ENCODE measurements around the gene CNTNAP2. TPM values are rescaled to one million over a fixed set of nuclear protein-coding genes. Genes with fewer than 3 reads are reported as not detected.

Gene CNTNAP2
- total RNA-seq, 2 experiments from 2014 or later = 0.28 TPM; not detected in 1

GRCh38 chr7:148367731-148368475 lies 2251.3 kb downstream of the CNTNAP2 start:
- TF ChIP-seq EZH2phosphoT487 (IDR thresholded peaks at IDR 0.05; ENCODE audit: borderline replicate concordance, low read depth, low read length) = no peak
- TF ChIP-seq CTCF (conservative IDR thresholded peaks at IDR 0.05; ENCODE audit: low read length) = no peak
- Histone ChIP-seq H4K20me1 (ENCODE audit: insufficient read depth, low read length) (no peaks in the 10 kb centered on the region), H3K4me1 (ENCODE audit: insufficient read depth, low read length, poor library complexity, severe bottlenecking) (no peaks in the 10 kb centered on the region), H3K79me2 (ENCODE audit: insufficient read depth, low read depth, low read length) (no peaks in the 10 kb centered on the region), H2AFZ (ENCODE audit: low read length) (no peak overlapping the region), H3K27ac (ENCODE audit: low read depth, low read length, poor library complexity, severe bottlenecking) (no peak overlapping the region), H3K9me2 (ENCODE audit: insufficient read depth, low read length) (no peaks in the 10 kb centered on the region), H3K4me2 (ENCODE audit: low read length) (no peak overlapping the region), H3K9me3 (ENCODE audit: low read length) (peaks cover 3% of the 10 kb centered on the region; the same call in 1 of the 2 replicates), H3K4me3 (ENCODE audit: low read depth, low read length, poor library complexity, severe bottlenecking) (no peak overlapping the region), H3K36me3 (ENCODE audit: insufficient read depth, low read length) (no peaks in the 10 kb centered on the region)
- POLR2A ChIA-PET = interaction anchor here (1.0 kb wide), 1 partner anchor 14 kb away, joined by 5 read pairs; no protein-coding TSS in a partner anchor
- intact Hi-C loops (cut with micrococcal nuclease; ENCODE audit: unreplicated experiment) = no loop called here
- no peak for DNase-seq (ENCODE audit: low spot score)
- CTCF ChIA-PET (ENCODE audit: unreplicated experiment) = no interaction called here
- BruUV-seq (replicated peaks) = no TSS peak

GRCh38 chr7:148368562-148368961 lies 2252.0 kb downstream of the CNTNAP2 start:
- H3K4me3 ChIP-seq (ENCODE audit: low read depth, low read length, poor library complexity, severe bottlenecking) = no peak overlapping the region
- no peak for TF ChIP-seq EZH2phosphoT487 (IDR thresholded peaks at IDR 0.05; ENCODE audit: borderline replicate concordance, low read depth, low read length)
- TF ChIP-seq CTCF (conservative IDR thresholded peaks at IDR 0.05; ENCODE audit: low read length) = no peak
- H3K79me2 ChIP-seq (ENCODE audit: insufficient read depth, low read depth, low read length) = no peaks in the 10 kb centered on the region
- no peaks in the 10 kb centered on the region for H3K4me1 ChIP-seq (ENCODE audit: insufficient read depth, low read length, poor library complexity, severe bottlenecking)
- BruUV-seq (replicated peaks) = no TSS peak
- no peaks in the 10 kb centered on the region for H4K20me1 ChIP-seq (ENCODE audit: insufficient read depth, low read length)
- no peaks in the 10 kb centered on the region for H3K9me2 ChIP-seq (ENCODE audit: insufficient read depth, low read length)
- no peak overlapping the region for H3K4me2 ChIP-seq (ENCODE audit: low read length)
- ChIA-PET POLR2A (interaction anchor here (0.6 to 1.0 kb wide), 3 partner anchors 11 to 19 kb away, joined by 4 to 10 read pairs (median 5); no protein-coding TSS in a partner anchor), CTCF (ENCODE audit: unreplicated experiment) (no interaction called here)
- no peak overlapping the region for H2AFZ ChIP-seq (ENCODE audit: low read length)
- intact Hi-C loops (cut with micrococcal nuclease; ENCODE audit: unreplicated experiment) = no loop called here
- no peak overlapping the region for H3K27ac ChIP-seq (ENCODE audit: low read depth, low read length, poor library complexity, severe bottlenecking)
- no peaks in the 10 kb centered on the region for H3K36me3 ChIP-seq (ENCODE audit: insufficient read depth, low read length)
- DNase-seq (ENCODE audit: low spot score) = no peak
- H3K9me3 ChIP-seq (ENCODE audit: low read length) = peaks cover 3% of the 10 kb centered on the region; the same call in 1 of the 2 replicates

GRCh38 chr7:148371280-148371937 lies 2254.8 kb downstream of the CNTNAP2 start:
- TF ChIP-seq EZH2phosphoT487 (IDR thresholded peaks at IDR 0.05; ENCODE audit: borderline replicate concordance, low read depth, low read length) (no peak), CTCF (conservative IDR thresholded peaks at IDR 0.05; ENCODE audit: low read length) (no peak)
- Histone ChIP-seq H3K79me2 (ENCODE audit: insufficient read depth, low read depth, low read length) (no peaks in the 10 kb centered on the region), H3K4me1 (ENCODE audit: insufficient read depth, low read length, poor library complexity, severe bottlenecking) (no peaks in the 10 kb centered on the region), H3K9me2 (ENCODE audit: insufficient read depth, low read length) (no peaks in the 10 kb centered on the region), H3K4me3 (ENCODE audit: low read depth, low read length, poor library complexity, severe bottlenecking) (no peak overlapping the region), H4K20me1 (ENCODE audit: insufficient read depth, low read length) (no peaks in the 10 kb centered on the region), H3K9me3 (ENCODE audit: low read length) (no peaks in the 10 kb centered on the region), H3K4me2 (ENCODE audit: low read length) (no peak overlapping the region), H3K27ac (ENCODE audit: low read depth, low read length, poor library complexity, severe bottlenecking) (no peak overlapping the region), H2AFZ (ENCODE audit: low read length) (no peak overlapping the region), H3K36me3 (ENCODE audit: insufficient read depth, low read length) (no peaks in the 10 kb centered on the region)
- BruUV-seq (replicated peaks) = no TSS peak
- CTCF ChIA-PET (ENCODE audit: unreplicated experiment) = no interaction called here
- intact Hi-C loops (cut with micrococcal nuclease; ENCODE audit: unreplicated experiment) = no loop called here
- POLR2A ChIA-PET = no interaction called here
- no peak for DNase-seq (ENCODE audit: low spot score)
